Measurements from ENCODE around the gene ZNF750. TPM values are rescaled to one million over a fixed set of nuclear protein-coding genes. Genes with fewer than 3 reads are reported as not detected.

The ZNF750 gene
- total and polyA plus RNA-seq, 2 of the 13 experiments (the other 11 are each of a cell fraction or from before 2014, with no cell fraction given) = not detected

DNA sequence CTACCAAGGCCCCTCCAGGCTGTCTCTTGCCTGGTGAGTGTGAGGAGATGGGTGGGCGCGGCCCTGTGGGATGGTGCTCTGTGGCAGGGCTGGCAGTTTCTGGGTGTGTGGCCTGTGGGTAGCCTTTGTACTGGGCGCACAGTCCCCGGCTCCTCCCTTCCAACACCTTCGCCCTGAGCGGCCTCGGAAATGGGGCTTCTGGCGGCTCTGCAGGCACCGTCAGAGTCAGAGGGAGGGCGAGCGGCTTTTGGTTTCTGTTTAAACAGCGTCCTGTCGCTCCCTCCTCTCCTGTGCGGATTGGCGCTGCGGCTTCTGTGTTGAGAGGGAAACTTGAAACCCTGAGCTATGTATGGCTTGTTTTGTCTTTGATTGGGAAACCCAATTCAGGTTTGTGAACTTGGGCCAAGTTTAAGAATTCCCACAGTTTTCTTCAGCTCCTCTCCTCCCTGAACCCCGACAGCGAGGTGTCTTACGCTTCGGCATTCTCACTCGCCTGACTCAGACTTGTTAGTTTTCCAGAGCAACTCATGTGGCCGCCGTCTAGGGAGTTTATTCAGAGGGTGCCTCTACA, 8.3 kb upstream of the ZNF750 start (continued):
- TF ChIP-seq ZNF781 (CRISPR knock-in tag; IDR thresholded peaks at IDR 0.05; ENCODE audit: borderline replicate concordance, not compliant biosample characterization) (no peak), ZNF766 (CRISPR knock-in tag; IDR thresholded peaks at IDR 0.05; ENCODE audit: borderline replicate concordance) (no peak), SAP130 (CRISPR knock-in tag; IDR thresholded peaks at IDR 0.05; ENCODE audit: low read depth) (peak; percentile 83), ZMYM4 (CRISPR knock-in tag; IDR thresholded peaks at IDR 0.05) (peak; percentile 50; the same call in 1 of the 2 replicates), ZNF878 (CRISPR knock-in tag; IDR thresholded peaks at IDR 0.05) (peak; percentile 45; the same call in 1 of the 2 replicates), ZNF292 (CRISPR knock-in tag; IDR thresholded peaks at IDR 0.05; ENCODE audit: borderline replicate concordance, low read depth) (peak; percentile 83), ZFYVE20 (CRISPR knock-in tag; IDR thresholded peaks at IDR 0.05; ENCODE audit: borderline replicate concordance, low read depth) (no peak), IRF2 (CRISPR knock-in tag; IDR thresholded peaks at IDR 0.05) (peak; percentile 84), ZNF598 (CRISPR knock-in tag; IDR thresholded peaks at IDR 0.05; ENCODE audit: borderline replicate concordance) (0 out of 2 replicates have a peak, but pooled peaks have one; percentile 17), TBX2 (CRISPR knock-in tag; IDR thresholded peaks at IDR 0.05; ENCODE audit: borderline replicate concordance) (peak; percentile 96), CC2D1A (CRISPR knock-in tag; IDR thresholded peaks at IDR 0.05) (0 out of 2 replicates have a peak, but pooled peaks have one; percentile 82), ZNF737 (CRISPR knock-in tag; IDR thresholded peaks at IDR 0.05; ENCODE audit: borderline replicate concordance) (no peak), NFYB (CRISPR knock-in tag; IDR thresholded peaks at IDR 0.05) (peak; percentile 51), SIX4 (CRISPR knock-in tag; IDR thresholded peaks at IDR 0.05) (peak; percentile 58; the same call in 1 of the 2 replicates), YY1 (IDR thresholded peaks at IDR 0.05; ENCODE audit: insufficient read depth, insufficient replicate concordance, low read depth, low read length) (no peak), PCBP1 (IDR thresholded peaks at IDR 0.05; ENCODE audit: borderline replicate concordance, low read depth, low read length) (0 out of 2 replicates have a peak, but pooled peaks have one; percentile 34), ZNF124 (CRISPR knock-in tag; IDR thresholded peaks at IDR 0.05) (no peak)
- TF ChIP-seq, protein P1, sequence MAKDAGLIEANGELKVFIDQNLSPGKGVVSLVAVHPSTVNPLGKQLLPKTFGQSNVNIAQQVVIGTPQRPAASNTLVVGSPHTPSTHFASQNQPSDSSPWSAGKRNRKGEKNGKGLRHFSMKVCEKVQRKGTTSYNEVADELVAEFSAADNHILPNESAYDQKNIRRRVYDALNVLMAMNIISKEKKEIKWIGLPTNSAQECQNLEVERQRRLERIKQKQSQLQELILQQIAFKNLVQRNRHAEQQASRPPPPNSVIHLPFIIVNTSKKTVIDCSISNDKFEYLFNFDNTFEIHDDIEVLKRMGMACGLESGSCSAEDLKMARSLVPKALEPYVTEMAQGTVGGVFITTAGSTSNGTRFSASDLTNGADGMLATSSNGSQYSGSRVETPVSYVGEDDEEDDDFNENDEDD (CRISPR knock-in tag; IDR thresholded peaks at IDR 0.05; ENCODE audit: borderline replicate concordance) = peak; percentile 73; the same call in 1 of the 2 replicates
- TF ChIP-seq, protein P2, sequence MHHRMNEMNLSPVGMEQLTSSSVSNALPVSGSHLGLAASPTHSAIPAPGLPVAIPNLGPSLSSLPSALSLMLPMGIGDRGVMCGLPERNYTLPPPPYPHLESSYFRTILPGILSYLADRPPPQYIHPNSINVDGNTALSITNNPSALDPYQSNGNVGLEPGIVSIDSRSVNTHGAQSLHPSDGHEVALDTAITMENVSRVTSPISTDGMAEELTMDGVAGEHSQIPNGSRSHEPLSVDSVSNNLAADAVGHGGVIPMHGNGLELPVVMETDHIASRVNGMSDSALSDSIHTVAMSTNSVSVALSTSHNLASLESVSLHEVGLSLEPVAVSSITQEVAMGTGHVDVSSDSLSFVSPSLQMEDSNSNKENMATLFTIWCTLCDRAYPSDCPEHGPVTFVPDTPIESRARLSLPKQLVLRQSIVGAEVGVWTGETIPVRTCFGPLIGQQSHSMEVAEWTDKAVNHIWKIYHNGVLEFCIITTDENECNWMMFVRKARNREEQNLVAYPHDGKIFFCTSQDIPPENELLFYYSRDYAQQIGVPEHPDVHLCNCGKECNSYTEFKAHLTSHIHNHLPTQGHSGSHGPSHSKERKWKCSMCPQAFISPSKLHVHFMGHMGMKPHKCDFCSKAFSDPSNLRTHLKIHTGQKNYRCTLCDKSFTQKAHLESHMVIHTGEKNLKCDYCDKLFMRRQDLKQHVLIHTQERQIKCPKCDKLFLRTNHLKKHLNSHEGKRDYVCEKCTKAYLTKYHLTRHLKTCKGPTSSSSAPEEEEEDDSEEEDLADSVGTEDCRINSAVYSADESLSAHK (CRISPR knock-in tag; IDR thresholded peaks at IDR 0.05; ENCODE audit: borderline replicate concordance) = no peak
- TF ChIP-seq, protein P3, sequence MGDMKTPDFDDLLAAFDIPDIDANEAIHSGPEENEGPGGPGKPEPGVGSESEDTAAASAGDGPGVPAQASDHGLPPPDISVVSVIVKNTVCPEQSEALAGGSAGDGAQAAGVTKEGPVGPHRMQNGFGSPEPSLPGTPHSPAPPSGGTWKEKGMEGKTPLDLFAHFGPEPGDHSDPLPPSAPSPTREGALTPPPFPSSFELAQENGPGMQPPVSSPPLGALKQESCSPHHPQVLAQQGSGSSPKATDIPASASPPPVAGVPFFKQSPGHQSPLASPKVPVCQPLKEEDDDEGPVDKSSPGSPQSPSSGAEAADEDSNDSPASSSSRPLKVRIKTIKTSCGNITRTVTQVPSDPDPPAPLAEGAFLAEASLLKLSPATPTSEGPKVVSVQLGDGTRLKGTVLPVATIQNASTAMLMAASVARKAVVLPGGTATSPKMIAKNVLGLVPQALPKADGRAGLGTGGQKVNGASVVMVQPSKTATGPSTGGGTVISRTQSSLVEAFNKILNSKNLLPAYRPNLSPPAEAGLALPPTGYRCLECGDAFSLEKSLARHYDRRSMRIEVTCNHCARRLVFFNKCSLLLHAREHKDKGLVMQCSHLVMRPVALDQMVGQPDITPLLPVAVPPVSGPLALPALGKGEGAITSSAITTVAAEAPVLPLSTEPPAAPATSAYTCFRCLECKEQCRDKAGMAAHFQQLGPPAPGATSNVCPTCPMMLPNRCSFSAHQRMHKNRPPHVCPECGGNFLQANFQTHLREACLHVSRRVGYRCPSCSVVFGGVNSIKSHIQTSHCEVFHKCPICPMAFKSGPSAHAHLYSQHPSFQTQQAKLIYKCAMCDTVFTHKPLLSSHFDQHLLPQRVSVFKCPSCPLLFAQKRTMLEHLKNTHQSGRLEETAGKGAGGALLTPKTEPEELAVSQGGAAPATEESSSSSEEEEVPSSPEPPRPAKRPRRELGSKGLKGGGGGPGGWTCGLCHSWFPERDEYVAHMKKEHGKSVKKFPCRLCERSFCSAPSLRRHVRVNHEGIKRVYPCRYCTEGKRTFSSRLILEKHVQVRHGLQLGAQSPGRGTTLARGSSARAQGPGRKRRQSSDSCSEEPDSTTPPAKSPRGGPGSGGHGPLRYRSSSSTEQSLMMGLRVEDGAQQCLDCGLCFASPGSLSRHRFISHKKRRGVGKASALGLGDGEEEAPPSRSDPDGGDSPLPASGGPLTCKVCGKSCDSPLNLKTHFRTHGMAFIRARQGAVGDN (CRISPR knock-in tag; IDR thresholded peaks at IDR 0.05) = peak; percentile 83
